Measurements from ENCODE around the gene GFI1B.
"Not testable (repeated sequence)": the region's sequence is repeated elsewhere in the genome, so short reads cannot be mapped to it uniquely, and the experiment has no call there.

Gene GFI1B

DNA sequence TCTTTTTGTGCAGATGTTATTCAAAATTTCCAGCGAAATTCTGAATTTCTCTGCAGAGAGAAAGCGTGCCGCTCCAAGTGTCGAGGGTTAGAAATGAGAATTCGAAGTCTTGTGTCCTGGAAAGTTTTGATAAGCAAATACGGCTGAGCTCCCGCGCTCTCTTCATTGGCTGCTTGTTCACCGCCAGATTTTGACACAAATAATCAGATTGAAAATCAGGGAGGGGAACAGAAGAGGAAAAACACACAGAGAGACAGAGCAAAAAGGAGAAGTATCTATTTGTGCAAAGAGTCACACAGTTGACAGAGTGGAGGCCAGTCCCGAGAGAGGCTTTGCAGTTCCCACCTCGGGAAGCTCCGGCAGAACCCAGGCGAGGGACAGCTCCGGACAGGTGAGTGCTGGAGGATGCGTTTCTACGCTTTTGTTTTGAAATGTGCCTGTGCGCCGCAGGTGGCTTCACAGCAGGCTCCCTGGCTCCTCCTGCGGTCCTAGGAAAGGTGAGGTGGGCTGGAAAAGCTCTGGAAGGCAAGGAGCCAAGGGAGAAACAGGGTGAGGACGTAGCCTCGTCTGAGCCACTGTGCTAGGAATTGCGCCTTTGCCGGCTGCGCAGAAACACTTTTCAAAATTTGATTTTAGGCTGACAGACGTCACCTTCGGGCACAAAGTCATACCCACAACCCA, at the start of gene GFI1B:
GFI1B (plus strand) TSS at position 244 of the 681 bp plus-strand sequence. CDS start 7,985 bp downstream, outside the sequence.
- DNase-seq (ENCODE audit: low read depth in 2 of 2): no peak

- DNase-seq (ENCODE audit: low read depth in 2 of 2): peak in 1 of 2 experiments; percentile 7
Measured at GRCh38 chr9:132931178-132931735, 47.2 kb upstream of the GFI1B start.

DNA sequence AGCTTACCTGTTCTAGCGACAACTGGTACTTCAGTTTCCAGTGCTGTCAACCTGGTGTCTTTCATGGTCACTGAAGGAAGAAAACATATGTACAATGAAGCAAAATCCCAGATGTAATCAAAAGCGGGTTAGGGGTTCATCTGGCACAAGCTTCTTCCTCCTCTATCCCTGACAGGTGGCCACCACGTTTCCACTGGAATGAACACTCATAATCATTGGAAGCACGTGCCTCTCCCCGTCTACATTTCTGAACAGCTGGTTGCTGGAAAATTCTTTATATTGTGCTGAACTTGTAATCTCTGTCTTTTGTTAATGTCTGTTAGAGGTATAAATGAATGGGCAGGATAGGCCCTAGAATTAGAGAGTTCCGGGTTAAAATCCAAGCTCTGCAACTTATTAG, 43.5 kb upstream of the GFI1B start:
- no peak for DNase-seq (ENCODE audit: low read depth in 2 of 2)

DNA sequence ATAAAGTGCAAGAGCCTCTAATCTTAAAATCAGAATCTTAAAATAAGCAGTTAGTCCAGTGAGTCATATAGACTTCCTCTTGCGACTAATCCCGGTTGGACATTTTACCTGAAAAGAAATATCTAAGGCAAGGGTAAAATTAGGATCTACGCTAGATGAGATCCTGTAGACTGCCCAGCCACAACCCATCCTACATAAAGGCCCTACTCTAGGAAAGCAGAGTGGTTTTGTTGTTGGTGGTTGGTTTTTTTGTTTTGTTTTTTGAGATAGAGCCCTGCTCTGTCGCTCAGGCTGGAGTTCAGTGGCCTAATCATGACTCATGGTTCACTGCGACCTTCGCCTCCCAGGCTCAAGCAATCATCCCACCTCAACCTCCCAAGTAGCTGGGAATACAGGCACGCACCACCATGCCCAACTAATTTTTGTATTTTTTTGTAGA, 41.0 kb upstream of the GFI1B start:
- no peak for DNase-seq (ENCODE audit: low read depth in 2 of 2)

DNA sequence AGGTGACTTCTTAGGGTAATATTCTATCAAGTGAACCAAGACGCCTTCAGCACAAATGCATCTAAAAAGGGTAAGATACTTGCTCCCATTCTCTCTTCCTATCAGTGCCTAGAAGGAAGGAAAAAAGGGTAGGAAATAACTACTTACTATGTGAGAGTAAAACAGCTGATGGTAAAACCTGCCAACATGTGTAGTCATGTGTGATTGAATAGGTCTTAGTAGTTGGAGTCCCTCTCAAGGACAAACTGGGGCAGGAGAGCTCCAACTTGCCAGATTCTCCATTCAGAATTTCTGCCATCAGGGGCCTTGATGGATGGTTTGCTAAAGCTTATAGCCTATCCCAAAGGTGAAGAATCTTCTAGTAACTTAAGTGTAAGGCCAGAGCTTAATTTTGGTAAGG, 39.3 kb upstream of the GFI1B start:
- no peak for DNase-seq (ENCODE audit: low read depth in 2 of 2)

GRCh38 chr9:132942541-132943182, 35.8 kb upstream of the GFI1B start:
- no peak for DNase-seq (ENCODE audit: low read depth in 2 of 2)

GRCh38 chr9:132943651-132944293, 34.7 kb upstream of the GFI1B start:
- no peak for DNase-seq (ENCODE audit: low read depth in 2 of 2)

GRCh38 chr9:132944294-132945185, 34.0 kb upstream of the GFI1B start, which contains the start of gene TSC1:
TSS of gene TSC1 (minus strand) at chr9:132944616. CDS start at chr9:132928872, 15,744 bp downstream.
- peak; percentile 96 for DNase-seq (ENCODE audit: low read depth in 2 of 2)

DNA sequence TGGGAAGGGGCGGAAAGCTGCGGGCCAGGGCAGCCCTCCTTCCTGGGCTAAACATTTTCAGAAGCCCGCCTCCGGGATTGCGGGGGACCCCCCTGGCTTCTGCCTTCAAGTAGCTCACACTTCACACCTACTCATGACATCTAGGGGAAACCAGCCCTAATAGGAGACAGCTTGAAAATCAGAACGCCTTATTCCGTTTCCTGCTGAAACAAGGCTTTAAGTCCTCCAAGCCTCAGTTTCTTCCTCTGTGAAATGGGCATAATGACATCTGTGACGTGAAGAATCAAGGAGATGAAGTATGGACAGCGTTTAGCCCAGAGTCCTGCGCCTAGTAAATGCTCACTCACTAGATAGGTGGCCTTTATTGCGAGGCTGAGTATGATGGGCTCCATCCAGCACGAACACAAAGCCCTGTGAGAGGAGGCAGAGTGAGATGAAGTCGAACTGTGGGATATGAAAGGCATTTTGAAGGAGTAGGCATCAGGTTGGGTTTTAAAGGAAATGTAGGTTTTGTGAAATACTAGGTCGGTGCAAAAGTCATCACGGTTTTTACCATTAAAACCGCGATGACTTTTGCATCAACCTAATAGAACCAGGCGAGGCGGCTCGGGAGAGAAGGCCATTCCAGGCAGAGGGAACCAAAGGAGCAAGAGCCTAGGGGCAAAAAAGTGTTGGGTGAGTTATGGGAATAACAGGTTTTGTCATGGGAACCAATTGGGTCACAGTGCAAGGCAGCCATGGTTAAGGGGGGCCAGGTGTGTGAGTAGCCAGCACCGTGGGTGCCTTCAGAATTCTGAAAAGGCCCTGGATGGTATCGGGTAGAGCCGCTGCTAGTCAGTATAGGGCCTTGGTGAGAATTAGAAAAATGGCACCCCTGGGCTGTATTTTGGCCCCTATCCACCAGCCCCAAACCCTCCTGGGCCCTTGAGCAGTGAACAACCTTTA, 33.0 kb upstream of the GFI1B start:
- no peak for DNase-seq (ENCODE audit: low read depth in 2 of 2)

GRCh38 chr9:132946211-132946610, 32.3 kb upstream of the GFI1B start:
- DNase-seq (ENCODE audit: low read depth in 2 of 2): no peak

GRCh38 chr9:132946631-132947295, 31.7 kb upstream of the GFI1B start:
- DNase-seq (ENCODE audit: low read depth in 2 of 2): peak; percentile 36 to 37

DNA sequence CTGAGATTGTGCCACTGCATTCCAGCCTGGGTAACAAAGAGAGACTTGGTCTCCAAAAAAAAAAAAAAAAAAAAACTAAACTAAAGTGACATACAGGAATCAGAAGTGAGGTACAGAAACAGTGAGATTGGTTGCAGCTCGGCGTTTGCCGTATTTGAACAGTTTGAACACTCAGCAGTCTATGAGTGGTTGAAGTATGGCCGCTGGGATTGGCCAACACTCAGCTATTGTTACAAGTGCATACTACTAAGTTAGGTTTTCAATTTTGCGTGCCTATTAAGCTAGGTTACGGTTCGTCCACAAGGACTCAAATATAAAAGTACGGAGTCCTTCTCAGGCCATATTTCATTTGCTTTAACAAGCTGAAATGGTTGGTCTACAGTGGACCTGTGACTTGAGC, 30.7 kb upstream of the GFI1B start:
- DNase-seq (ENCODE audit: low read depth in 2 of 2): no peak

GRCh38 chr9:132948482-132949050, 29.9 kb upstream of the GFI1B start:
- DNase-seq (ENCODE audit: low read depth in 2 of 2): no peak

DNA sequence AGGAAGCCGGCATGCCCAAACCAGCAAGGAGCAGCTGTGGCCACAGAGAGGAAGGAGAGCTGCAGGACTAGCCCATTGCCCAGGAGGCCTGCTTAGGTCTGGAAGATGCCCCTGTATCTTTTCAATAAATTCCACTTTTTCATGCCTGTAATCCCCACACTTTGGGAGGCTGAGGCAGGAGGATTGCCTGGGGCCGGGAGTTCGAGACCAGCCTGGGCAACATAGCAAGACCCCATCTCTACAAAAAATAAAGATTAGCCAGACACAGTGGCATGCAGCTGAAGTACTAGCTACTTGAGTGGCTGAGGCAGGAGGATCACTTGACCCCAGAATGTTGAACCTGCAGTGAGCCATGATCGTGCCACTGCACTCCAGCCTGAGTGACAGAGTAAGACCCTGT, 28.8 kb upstream of the GFI1B start:
- no peak for DNase-seq (ENCODE audit: low read depth in 2 of 2)

DNA sequence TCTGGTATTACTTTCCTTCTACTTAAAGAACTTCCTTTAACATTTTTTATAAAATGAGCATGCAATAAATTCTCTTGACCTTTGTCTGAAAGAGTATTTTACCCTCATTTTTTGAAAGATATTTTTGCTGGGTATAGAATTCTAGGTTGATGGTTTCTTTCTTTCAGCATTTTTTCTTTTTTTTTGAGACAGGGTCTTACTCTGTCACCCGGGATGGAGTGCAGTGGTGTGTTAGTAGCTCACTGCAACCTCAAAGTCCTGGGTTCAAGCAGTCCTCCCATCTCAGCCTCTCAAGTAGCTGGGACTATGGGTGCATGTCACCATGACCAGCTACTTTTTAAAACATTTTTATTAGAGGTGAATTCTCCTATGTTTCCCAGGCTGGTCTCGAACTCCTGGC, 23.4 kb upstream of the GFI1B start:
- DNase-seq (ENCODE audit: low read depth in 2 of 2): no peak

DNA sequence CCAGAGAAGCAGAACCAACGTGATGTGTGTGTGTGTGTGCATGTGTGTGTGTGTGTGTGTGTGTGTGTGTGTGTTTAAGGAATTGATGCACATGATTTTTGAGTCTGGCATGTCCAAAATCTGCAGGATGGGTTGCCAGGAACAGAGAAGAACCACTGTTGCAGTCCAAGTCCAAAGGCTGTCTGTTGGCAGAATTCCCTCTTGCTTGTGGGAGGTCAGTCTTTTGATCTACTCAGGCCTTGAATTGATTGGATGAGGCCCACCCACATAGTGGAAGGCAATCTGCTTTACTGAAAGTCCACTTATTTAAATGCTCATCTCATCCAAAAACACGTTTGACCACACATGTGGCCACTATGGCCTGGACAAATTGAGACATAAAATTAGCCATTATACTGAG, 22.7 kb upstream of the GFI1B start:
- DNase-seq (ENCODE audit: low read depth in 2 of 2): no peak

- no peak for DNase-seq (ENCODE audit: low read depth in 2 of 2)
Measured at GRCh38 chr9:132957805-132958204, 20.7 kb upstream of the GFI1B start.

DNA sequence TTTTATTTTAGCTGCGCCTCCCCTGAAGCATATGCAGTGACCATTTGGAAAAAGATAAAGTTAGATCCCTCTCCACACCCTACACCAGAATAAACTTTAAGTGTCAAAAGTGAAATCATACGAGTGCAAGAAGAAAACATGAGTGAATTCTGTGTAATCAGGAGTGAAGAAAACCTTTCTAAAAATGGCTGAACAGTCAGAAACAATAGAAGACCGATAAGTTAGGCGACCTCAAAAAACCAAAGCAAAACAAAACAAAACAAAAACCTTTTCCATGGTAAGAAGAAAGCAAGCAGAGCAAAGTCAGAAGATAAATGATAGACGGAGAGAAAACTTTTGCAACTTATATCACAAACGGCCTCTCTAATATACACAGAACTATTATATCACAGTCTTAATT, 17.5 kb upstream of the GFI1B start:
- no peak for DNase-seq (ENCODE audit: low read depth in 2 of 2)

DNA sequence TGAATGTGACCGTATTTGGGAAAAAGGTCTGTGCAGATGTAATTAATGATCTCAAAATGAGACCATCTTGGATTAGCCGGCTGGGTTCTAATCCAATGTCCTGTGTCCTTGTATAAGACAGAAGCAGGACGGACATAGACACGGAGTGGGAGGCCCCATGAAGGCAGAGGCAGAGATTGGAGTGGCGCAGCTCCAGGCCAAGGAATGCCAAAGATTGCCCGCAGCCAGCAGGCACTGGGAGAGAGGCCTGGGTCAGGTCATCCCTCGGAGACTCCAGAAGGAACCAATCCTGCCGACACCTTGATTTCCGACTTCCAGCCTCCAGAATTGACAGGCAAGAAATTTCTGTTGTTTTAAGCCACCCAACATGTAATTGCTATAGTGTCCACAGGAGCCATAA, 13.0 kb upstream of the GFI1B start:
- DNase-seq (ENCODE audit: low read depth in 2 of 2): no peak

GRCh38 chr9:132967908-132968307, 10.6 kb upstream of the GFI1B start:
- not testable (repeated sequence) for DNase-seq (ENCODE audit: low read depth in 2 of 2)

All from fibroblast of skin of left quadriceps (primary cell).